OCI-LY1 (cell line): ENCODE results near the gene RNF19B.
"Not testable (repeated sequence)": the region's sequence is repeated elsewhere in the genome, so short reads cannot be mapped to it uniquely, and the experiment has no call there.

ENCODE experiments used
- H2AFZ ChIP-seq: fragments of 200-600 bp; sonication (generic), shearing (Covaris generic); 2 replicates; pipeline ENCODE4 v1.6.0; 2014; ENCODE audit warnings: antibody characterized with exemption, mild to moderate bottlenecking, low read length
- H3F3A ChIP-seq: fragments of 200-600 bp; sonication (generic), shearing (Covaris generic); 2 replicates; pipeline ENCODE4 v1.6.0; 2014; ENCODE audit warnings: mild to moderate bottlenecking, antibody characterized with exemption, low read length, moderate library complexity; ENCODE audit not compliant: insufficient read depth
- H3K27ac ChIP-seq: fragments of 200-600 bp; sonication (generic); 2 replicates; pipeline ENCODE4 v1.5.1; 2014; ENCODE audit warnings: low read length, mixed run types, mild to moderate bottlenecking, low read depth; ENCODE audit not compliant: poor library complexity, severe bottlenecking
- H3K27me3 ChIP-seq: fragments of 200-600 bp; sonication (generic); 2 replicates; pipeline ENCODE4 v1.6.0; 2014; ENCODE audit warnings: antibody characterized with exemption, mild to moderate bottlenecking, low read length, moderate library complexity; ENCODE audit not compliant: insufficient read depth
- H3K36me3 ChIP-seq: fragments of 200-600 bp; sonication (generic); 2 replicates; pipeline ENCODE4 v1.6.1; 2014; ENCODE audit warnings: mild to moderate bottlenecking, antibody characterized with exemption, low read length, moderate library complexity, mixed read lengths; ENCODE audit not compliant: insufficient read depth
- H3K4me1 ChIP-seq: fragments of 200-600 bp; sonication (generic); 2 replicates; pipeline ENCODE4 v1.5.1; 2014; ENCODE audit warnings: mild to moderate bottlenecking, low read length, moderate library complexity; ENCODE audit not compliant: insufficient read depth, severe bottlenecking
- H3K4me2 ChIP-seq: fragments of 200-600 bp; sonication (generic), shearing (Covaris generic); 2 replicates; pipeline ENCODE4 v1.6.1; 2014; ENCODE audit warnings: low read length
- H3K4me3 ChIP-seq: fragments of 200-600 bp; sonication (generic); 2 replicates; pipeline ENCODE4 v1.5.1; 2014; ENCODE audit warnings: low read length, low read depth, mild to moderate bottlenecking, mixed read lengths; ENCODE audit not compliant: poor library complexity, severe bottlenecking
- H3K79me2 ChIP-seq: fragments of 200-600 bp; shearing (Covaris generic); 2 replicates; pipeline ENCODE4 v1.6.1; 2016; ENCODE audit warnings: mixed run types, low read length, mixed read lengths; ENCODE audit not compliant: insufficient read depth
- H3K9ac ChIP-seq: fragments of 200-600 bp; sonication (generic), shearing (Covaris generic); 2 replicates; pipeline ENCODE4 v1.6.1; 2014; ENCODE audit warnings: mild to moderate bottlenecking, low read length, mixed read lengths
- H3K9me2 ChIP-seq: fragments of 200-600 bp; sonication (generic), shearing (Covaris generic); 2 replicates; pipeline ENCODE4 v1.6.1; 2014; ENCODE audit warnings: low read depth, mild to moderate bottlenecking, low read length, mixed read lengths
- H3K9me3 ChIP-seq: fragments of 200-600 bp; shearing (Covaris generic); 2 replicates; pipeline ENCODE4 v1.6.1; 2014; ENCODE audit warnings: low read length, mixed read lengths
- H4K20me1 ChIP-seq: fragments of 200-600 bp; sonication (generic), shearing (Covaris generic); 2 replicates; pipeline ENCODE4 v1.6.0; 2016; ENCODE audit warnings: mild to moderate bottlenecking, low read length; ENCODE audit not compliant: insufficient read depth
- EZH2 ChIP-seq: fragments of 200-600 bp; sonication (generic), shearing (Covaris generic); IDR thresholded peaks from 2 replicates; pipeline ENCODE4 v1.8.0; 2017; ENCODE audit warnings: borderline replicate concordance, mixed run types, mild to moderate bottlenecking, antibody characterized with exemption, low read length, moderate library complexity, mixed read lengths
- TF ChIP-seq, protein P1 (sequence below): fragments of 200-600 bp; sonication (generic), shearing (Covaris generic); IDR thresholded peaks from 2 replicates; pipeline ENCODE4 v1.5.1; 2017; ENCODE audit warnings: mild to moderate bottlenecking, antibody characterized with exemption, low read length, moderate library complexity, mixed read lengths

The RNF19B gene

DNA sequence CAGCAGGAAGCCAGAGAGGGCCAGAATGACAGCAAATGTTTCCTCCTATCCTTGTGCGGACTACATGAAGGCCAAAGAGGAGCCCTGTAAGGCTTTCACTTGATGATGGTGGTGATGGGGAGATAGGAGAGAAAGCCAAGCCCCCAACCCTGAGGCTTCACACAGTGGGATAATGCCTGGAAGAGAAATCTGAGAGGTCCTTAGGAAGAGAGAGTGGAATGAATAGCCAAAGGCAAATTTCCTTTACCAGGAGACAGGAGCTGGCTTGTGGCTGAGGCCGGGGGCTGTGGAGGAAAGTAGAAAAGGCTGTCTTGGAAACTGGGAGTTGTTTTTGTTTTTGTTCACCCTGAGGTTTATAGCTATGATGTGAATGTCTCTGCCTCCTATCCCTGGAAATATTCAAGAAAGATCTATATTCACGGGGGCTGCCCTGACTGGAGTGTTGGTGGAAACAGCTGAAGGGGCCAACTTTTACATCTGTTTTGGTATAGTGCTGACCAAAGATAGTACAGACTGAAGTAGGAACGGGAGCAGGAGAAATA, 13.0 kb upstream of the RNF19B start:
- Histone ChIP-seq H3K9me3 (no peaks in the 10 kb centered on the region), H3K4me2 (no peak overlapping the region), H3K4me1 (peaks cover 25% of the 10 kb centered on the region), H3K79me2 (no peaks in the 10 kb centered on the region), H3K9ac (no peak overlapping the region), H3F3A (no peaks in the 10 kb centered on the region), H4K20me1 (no peaks in the 10 kb centered on the region), H3K36me3 (no peaks in the 10 kb centered on the region), H2AFZ (no peak overlapping the region), H3K27me3 (no peaks in the 10 kb centered on the region), H3K9me2 (no peaks in the 10 kb centered on the region), H3K27ac (no peak overlapping the region), H3K4me3 (no peak overlapping the region)
- TF ChIP-seq EZH2: no peak
- TF ChIP-seq, protein P1, sequence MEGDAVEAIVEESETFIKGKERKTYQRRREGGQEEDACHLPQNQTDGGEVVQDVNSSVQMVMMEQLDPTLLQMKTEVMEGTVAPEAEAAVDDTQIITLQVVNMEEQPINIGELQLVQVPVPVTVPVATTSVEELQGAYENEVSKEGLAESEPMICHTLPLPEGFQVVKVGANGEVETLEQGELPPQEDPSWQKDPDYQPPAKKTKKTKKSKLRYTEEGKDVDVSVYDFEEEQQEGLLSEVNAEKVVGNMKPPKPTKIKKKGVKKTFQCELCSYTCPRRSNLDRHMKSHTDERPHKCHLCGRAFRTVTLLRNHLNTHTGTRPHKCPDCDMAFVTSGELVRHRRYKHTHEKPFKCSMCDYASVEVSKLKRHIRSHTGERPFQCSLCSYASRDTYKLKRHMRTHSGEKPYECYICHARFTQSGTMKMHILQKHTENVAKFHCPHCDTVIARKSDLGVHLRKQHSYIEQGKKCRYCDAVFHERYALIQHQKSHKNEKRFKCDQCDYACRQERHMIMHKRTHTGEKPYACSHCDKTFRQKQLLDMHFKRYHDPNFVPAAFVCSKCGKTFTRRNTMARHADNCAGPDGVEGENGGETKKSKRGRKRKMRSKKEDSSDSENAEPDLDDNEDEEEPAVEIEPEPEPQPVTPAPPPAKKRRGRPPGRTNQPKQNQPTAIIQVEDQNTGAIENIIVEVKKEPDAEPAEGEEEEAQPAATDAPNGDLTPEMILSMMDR: no peak

GRCh38 chr1:32975055-32975454, 10.4 kb upstream of the RNF19B start:
- H3K9ac ChIP-seq, H3K79me2 ChIP-seq, H3K27me3 ChIP-seq, H3K9me3 ChIP-seq, H4K20me1 ChIP-seq, H3K4me3 ChIP-seq, H3F3A ChIP-seq, H3K4me2 ChIP-seq, H3K4me1 ChIP-seq, H3K36me3 ChIP-seq, H3K9me2 ChIP-seq, H3K27ac ChIP-seq, H2AFZ ChIP-seq: not testable (repeated sequence)

DNA sequence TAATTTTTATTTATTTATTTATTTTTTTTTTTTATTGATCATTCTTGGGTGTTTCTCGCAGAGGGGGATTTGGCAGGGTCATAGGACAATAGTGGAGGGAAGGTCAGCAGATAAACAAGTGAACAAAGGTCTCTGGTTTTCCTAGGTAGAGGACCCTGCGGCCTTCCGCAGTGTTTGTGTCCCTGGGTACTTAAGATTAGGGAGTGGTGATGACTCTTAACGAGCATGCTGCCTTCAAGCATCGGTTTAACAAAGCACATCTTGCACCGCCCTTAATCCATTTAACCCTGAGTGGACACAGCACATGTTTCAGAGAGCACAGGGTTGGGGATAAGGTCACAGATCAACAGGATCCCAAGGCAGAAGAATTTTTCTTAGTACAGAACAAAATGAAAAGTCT, 8.8 kb upstream of the RNF19B start:
- H3K9me3 ChIP-seq, H3F3A ChIP-seq, H3K79me2 ChIP-seq, H3K4me2 ChIP-seq, H3K27ac ChIP-seq, H3K9ac ChIP-seq, H3K27me3 ChIP-seq, H2AFZ ChIP-seq, H3K36me3 ChIP-seq, H3K4me3 ChIP-seq, H3K4me1 ChIP-seq, H4K20me1 ChIP-seq, H3K9me2 ChIP-seq: not testable (repeated sequence)

DNA sequence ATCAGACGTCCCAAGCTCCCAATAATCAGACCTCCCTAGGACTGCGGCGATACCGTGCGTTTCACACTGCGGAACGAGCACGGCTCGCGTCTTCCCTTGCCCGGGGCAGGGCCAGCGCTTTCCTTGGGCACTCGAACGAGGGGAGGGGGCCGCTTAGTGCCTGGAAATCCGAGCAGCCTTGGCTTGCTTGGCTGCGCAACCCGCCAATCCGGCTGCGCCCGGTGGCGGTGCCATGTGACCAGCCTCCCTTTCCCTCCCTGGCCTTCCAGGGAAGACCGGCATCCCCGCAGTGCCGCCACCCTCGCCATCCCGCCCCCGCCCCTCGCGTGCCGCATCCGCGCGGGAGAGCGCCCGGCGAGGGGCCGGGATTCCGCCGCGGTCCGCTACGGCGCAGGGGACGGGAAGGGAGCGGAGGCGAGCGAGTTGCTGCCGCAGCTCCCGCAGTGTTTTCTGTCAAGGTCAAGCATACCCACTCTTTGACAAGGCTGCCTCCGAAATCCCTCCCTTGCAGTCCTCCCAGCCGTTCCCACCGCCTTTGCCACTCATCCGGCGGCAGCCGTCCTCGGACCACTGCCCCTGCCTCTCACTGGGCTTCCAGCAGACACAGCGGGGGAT, 8.3 kb upstream of the RNF19B start:
- Histone ChIP-seq H3K79me2 (no peaks in the 10 kb centered on the region), H3K36me3 (no peaks in the 10 kb centered on the region), H2AFZ (no peak overlapping the region), H3K9ac (no peak overlapping the region), H3K9me2 (no peaks in the 10 kb centered on the region), H3K27me3 (0 out of 2 replicates have a peak, but pooled peaks cover 5% of the 10 kb centered on the region), H4K20me1 (no peaks in the 10 kb centered on the region), H3K4me1 (no peaks in the 10 kb centered on the region), H3K4me3 (no peak overlapping the region), H3K27ac (no peak overlapping the region), H3K9me3 (no peaks in the 10 kb centered on the region), H3K4me2 (no peak overlapping the region), H3F3A (no peaks in the 10 kb centered on the region)
- TF ChIP-seq, protein P1: no peak
- no peak for TF ChIP-seq EZH2
